Activated CD8-positive, alpha-beta T cell treated with anti-CD3 and anti-CD28 coated beads for 36 hours (primary cell): ENCODE measurements around the gene CFAP221. TPM values are rescaled to one million over a fixed set of nuclear protein-coding genes. Genes with fewer than 3 reads are reported as not detected.

Experiments
- ATAC-seq: fragments of 200-7000 bp; cut with Tn5 transposase; one replicate; pipeline ENCODE4 v1.10.0; 2021; ENCODE audit warnings: mild to moderate bottlenecking, moderate library complexity
- CTCF ChIA-PET: fragments of 350-600 bp; sonication (Branson Sonifier 250); formaldehyde crosslinking; loops from one replicate; lab custom pipeline; 2021; ENCODE audit warnings: antibody characterized with exemption; lab: Charles Lee
- POLR2A ChIA-PET: fragments of 350-600 bp; sonication (Branson Sonifier 250); formaldehyde crosslinking; loops from one replicate; lab custom pipeline; 2021; ENCODE audit warnings: antibody characterized with exemption; lab: Charles Lee
- DNase-seq: peaks from one replicate; pipeline ENCODE4 v3.0.0-alpha.2; 2020
- H3K27ac Mint-ChIP-seq: one replicate; pipeline ENCODE4 v1.8.0; 2021; ENCODE audit warnings: mild to moderate bottlenecking, mixed read lengths
- H3K27me3 Mint-ChIP-seq: one replicate; pipeline ENCODE4 v1.8.0; 2021; ENCODE audit warnings: mixed read lengths
- H3K36me3 Mint-ChIP-seq: one replicate; pipeline ENCODE4 v1.8.0; 2021; ENCODE audit warnings: low read depth, mixed read lengths
- H3K4me1 Mint-ChIP-seq: one replicate; pipeline ENCODE4 v1.8.0; 2021; ENCODE audit warnings: low read depth, mixed read lengths
- H3K4me3 Mint-ChIP-seq: one replicate; pipeline ENCODE4 v1.8.0; 2021; ENCODE audit warnings: mild to moderate bottlenecking, moderate library complexity, mixed read lengths
- H3K9me3 Mint-ChIP-seq: one replicate; pipeline ENCODE4 v1.8.0; 2021; ENCODE audit warnings: mixed read lengths
- CTCF ChIP-seq: fragments of 200-600 bp; IDR thresholded peaks from one replicate; pipeline ENCODE4 v1.8.0; 2022; ENCODE audit warnings: antibody characterized with exemption, mild to moderate bottlenecking
- intact Hi-C: fragments of 100-400 bp; cut with micrococcal nuclease; formaldehyde crosslinking; loops from one replicate; pipeline ENCODE4 v1.10.0; 2022
- total RNA-seq, 2 experiments: library from RNA; stranded (reverse); gene quantifications; one replicate each; pipeline ENCODE4 v1.2.3, GENCODE V29; 2021

The CFAP221 gene
- total RNA-seq, 2 experiments from 2014 or later: not detected

- H3K4me3 Mint-ChIP-seq: no peak overlapping the region
- ATAC-seq: no peak
- no peak for DNase-seq
- intact Hi-C loops: no loop called here
- H3K4me1 Mint-ChIP-seq: peaks cover 40% of the 10 kb centered on the region
- no peaks in the 10 kb centered on the region for H3K9me3 Mint-ChIP-seq
- ChIA-PET POLR2A (interaction anchor here (1.3 kb wide), 1 partner anchor 17 kb away, joined by 3 read pairs; no protein-coding TSS in a partner anchor), CTCF (interaction anchor here (1.1 to 2.3 kb wide), 2 partner anchors 8 to 56 kb away, joined by 4 to 7 read pairs; no protein-coding TSS in a partner anchor)
- no peaks in the 10 kb centered on the region for H3K36me3 Mint-ChIP-seq
- H3K27ac Mint-ChIP-seq: no peak overlapping the region
- TF ChIP-seq CTCF: no peak
- no peaks in the 10 kb centered on the region for H3K27me3 Mint-ChIP-seq
Observed at GRCh38 chr2:119696494-119697030, 152.3 kb downstream of the CFAP221 start.

GRCh38 chr2:119697290-119698020, 153.2 kb downstream of the CFAP221 start:
- ChIA-PET POLR2A (interaction anchor here (0.8 to 1.3 kb wide), 2 partner anchors 13 to 17 kb away, joined by 3 read pairs; no protein-coding TSS in a partner anchor), CTCF (interaction anchor here (1.1 to 1.4 kb wide), 2 partner anchors 56 to 480 kb away, joined by 4 to 8 read pairs; no protein-coding TSS in a partner anchor)
- intact Hi-C loops: no loop called here
- peak; percentile 84 for ATAC-seq
- Mint-ChIP-seq H3K9me3 (no peaks in the 10 kb centered on the region), H3K27me3 (no peaks in the 10 kb centered on the region), H3K4me1 (peaks cover 40% of the 10 kb centered on the region), H3K27ac (no peak overlapping the region), H3K4me3 (peak overlapping the region; percentile 16), H3K36me3 (no peaks in the 10 kb centered on the region)
- peak; percentile 52 for DNase-seq
- TF ChIP-seq CTCF: no peak

- Mint-ChIP-seq H3K9me3 (no peaks in the 10 kb centered on the region), H3K27me3 (no peaks in the 10 kb centered on the region), H3K36me3 (no peaks in the 10 kb centered on the region), H3K4me1 (peaks cover 40% of the 10 kb centered on the region), H3K4me3 (no peak overlapping the region), H3K27ac (no peak overlapping the region)
- DNase-seq (no peak), ATAC-seq (no peak)
- ChIA-PET POLR2A (interaction anchor here (0.8 kb wide), 1 partner anchor 12 kb away, joined by 3 read pairs; no protein-coding TSS in a partner anchor), CTCF (interaction anchor here (1.4 kb wide), 1 partner anchor 479 kb away, joined by 8 read pairs; no protein-coding TSS in a partner anchor)
- intact Hi-C loops: no loop called here
- TF ChIP-seq CTCF: no peak
Observed at GRCh38 chr2:119698246-119698645, 154.0 kb downstream of the CFAP221 start.

- Mint-ChIP-seq H3K4me1 (peaks cover 37% of the 10 kb centered on the region), H3K4me3 (no peak overlapping the region), H3K36me3 (no peaks in the 10 kb centered on the region), H3K27me3 (no peaks in the 10 kb centered on the region), H3K9me3 (no peaks in the 10 kb centered on the region), H3K27ac (no peak overlapping the region)
- no peak for ATAC-seq
- TF ChIP-seq CTCF: no peak
- ChIA-PET CTCF (no interaction called here), POLR2A (interaction anchor here (0.7 kb wide), 1 partner anchor 133 kb away, joined by 3 read pairs; no protein-coding TSS in a partner anchor)
- intact Hi-C loops: no loop called here
- DNase-seq: no peak
Observed at GRCh38 chr2:119699016-119699606, 154.9 kb downstream of the CFAP221 start.
